PC-3 (cell line): Measurements from ENCODE around the gene RAB11FIP4. TPM values are rescaled to one million over a fixed set of nuclear protein-coding genes. Genes with fewer than 3 reads are reported as not detected.

Experiments
- ATAC-seq: fragments of 200-7000 bp; cut with Tn5 transposase; 2 replicates; pipeline ENCODE4 v1.9.1; 2020; ENCODE audit warnings: mild to moderate bottlenecking, moderate library complexity
- BruUV-seq: library from RNA; stranded (reverse); fragments of 400-500 nt; replicated peaks from 2 replicates; lab custom pipeline; 2021; lab: Mats Ljungman, UMichigan
- CTCF ChIA-PET: fragments of 300-600 bp; sonication (Branson Sonifier 250); formaldehyde crosslinking; loops from one replicate; lab custom pipeline; 2022; ENCODE audit warnings: antibody characterized with exemption; lab: Charles Lee
- POLR2A ChIA-PET: fragments of 300-600 bp; sonication (Branson Sonifier 250); formaldehyde crosslinking; loops from one replicate; lab custom pipeline; 2022; ENCODE audit warnings: antibody characterized with exemption; ENCODE audit not compliant: unreplicated experiment; lab: Charles Lee
- DNase-seq: peaks from one replicate; pipeline ENCODE4 v3.0.0-alpha.2; 2015
- H2AFZ ChIP-seq: fragments of 300-600 bp; sonication (generic); 2 replicates; pipeline ENCODE4 v1.6.0; 2016; ENCODE audit warnings: antibody characterized with exemption, low read length
- H3F3A ChIP-seq: fragments of 300-600 bp; sonication (generic); one replicate; pipeline ENCODE4 v1.6.0; 2017; ENCODE audit warnings: antibody characterized with exemption, low read length, control low read depth, mild to moderate bottlenecking; ENCODE audit not compliant: unreplicated experiment
- H3K27ac ChIP-seq: fragments of 300-600 bp; sonication (generic); 2 replicates; pipeline ENCODE4 v1.5.1; 2016; ENCODE audit warnings: mild to moderate bottlenecking, low read length
- H3K27me3 ChIP-seq: fragments of 300-600 bp; sonication (generic); 2 replicates; pipeline ENCODE4 v1.6.1; 2016; ENCODE audit warnings: low read length, mixed read lengths
- H3K36me3 ChIP-seq: fragments of 300-600 bp; sonication (generic); 2 replicates; pipeline ENCODE4 v1.6.1; 2016; ENCODE audit warnings: low read depth, mixed run types, low read length, mixed read lengths
- H3K4me1 ChIP-seq: fragments of 300-600 bp; sonication (generic); 2 replicates; pipeline ENCODE4 v1.5.1; 2016; ENCODE audit warnings: low read length; ENCODE audit not compliant: insufficient read depth
- H3K4me2 ChIP-seq: fragments of 300-600 bp; sonication (generic); 2 replicates; pipeline ENCODE4 v1.6.0; 2016; ENCODE audit warnings: low read length
- H3K4me3 ChIP-seq: fragments of 300-600 bp; sonication (generic); 2 replicates; pipeline ENCODE4 v1.5.1; 2016; ENCODE audit warnings: mild to moderate bottlenecking, low read length, mixed read lengths
- H3K79me2 ChIP-seq: fragments of 300-600 bp; sonication (generic); 2 replicates; pipeline ENCODE4 v1.6.1; 2017; ENCODE audit warnings: low read length, mixed read lengths
- H3K9ac ChIP-seq: fragments of 300-600 bp; sonication (generic); 2 replicates; pipeline ENCODE4 v1.6.0; 2016; ENCODE audit warnings: mild to moderate bottlenecking, low read length
- H3K9me2 ChIP-seq: fragments of 300-600 bp; sonication (generic); replicated peaks from 2 replicates; pipeline ENCODE4 v1.6.1; 2016; ENCODE audit warnings: mixed run types, low read length, mixed read lengths
- H3K9me3 ChIP-seq: fragments of 300-600 bp; sonication (generic); 2 replicates; pipeline ENCODE4 v1.6.1; 2016; ENCODE audit warnings: low read length, mixed read lengths
- H4K20me1 ChIP-seq: fragments of 300-600 bp; sonication (generic); 2 replicates; pipeline ENCODE4 v1.6.1; 2016; ENCODE audit warnings: low read length, mixed read lengths
- EZH2 ChIP-seq: fragments of 300-600 bp; sonication (generic); IDR thresholded peaks from one replicate; pipeline ENCODE4 v1.6.1; 2017; ENCODE audit warnings: antibody characterized with exemption, mild to moderate bottlenecking, low read length; ENCODE audit not compliant: unreplicated experiment
- EZH2phosphoT487 ChIP-seq: fragments of 300-600 bp; sonication (generic); IDR thresholded peaks from 2 replicates; pipeline ENCODE4 v1.6.1; 2018; ENCODE audit warnings: mild to moderate bottlenecking, antibody characterized with exemption, low read length, borderline replicate concordance
- intact Hi-C: fragments of 100-400 bp; cut with micrococcal nuclease; formaldehyde crosslinking; loops from 2 replicates; pipeline ENCODE4 v1.9.0; 2023
- total RNA-seq: library from RNA; depleted of rRNA; stranded (reverse); fragments of >200 nt; gene quantifications from 2 replicates; pipeline ENCODE4 v1.2.3, GENCODE V29; 2014
- TF ChIP-seq, protein P1 (sequence below): fragments of 300-600 bp; sonication (generic); conservative IDR thresholded peaks from 2 replicates; pipeline ENCODE4 v1.5.1; 2017; ENCODE audit warnings: antibody characterized with exemption, low read depth, mild to moderate bottlenecking, low read length

RAB11FIP4 gene
- total RNA-seq, 1 experiment from 2014 or later, result 4.2 TPM

DNA sequence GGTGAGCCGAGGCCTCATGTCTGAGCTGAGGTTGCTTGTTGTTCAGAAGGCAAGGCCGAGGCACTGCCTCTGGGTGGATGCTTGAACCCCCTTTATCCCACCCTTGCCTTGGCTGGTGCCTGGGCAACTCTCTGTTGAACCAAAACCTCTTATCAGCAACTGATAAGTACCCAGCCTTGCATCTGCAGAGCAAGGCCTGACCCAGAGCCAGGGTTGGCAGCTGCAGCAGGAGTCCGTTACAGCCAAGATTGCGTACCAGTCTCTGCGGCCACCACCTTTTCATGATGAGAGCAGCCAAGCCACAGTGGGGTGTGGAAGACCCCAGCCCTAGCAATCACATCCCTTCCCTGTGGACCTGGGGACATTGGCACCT is 118.3 kb downstream of the RAB11FIP4 start:
- no peak overlapping the region for H3K9ac ChIP-seq
- CTCF ChIA-PET, result interaction anchor here (0.6 kb wide), 1 partner anchor 809 kb away, joined by 11 read pairs; no protein-coding TSS in a partner anchor
- no peak for DNase-seq
- H3K4me2 ChIP-seq, result no peak overlapping the region
- no peaks in the 10 kb centered on the region for H3K9me3 ChIP-seq
- no peak overlapping the region for H2AFZ ChIP-seq
- no peaks in the 10 kb centered on the region for H3K27me3 ChIP-seq
- H3K36me3 ChIP-seq, result no peaks in the 10 kb centered on the region
- intact Hi-C loops, result no loop called here
- no peak overlapping the region for H3K27ac ChIP-seq
- TF ChIP-seq EZH2phosphoT487 (no peak), EZH2 (no peak)
- TF ChIP-seq, protein P1, sequence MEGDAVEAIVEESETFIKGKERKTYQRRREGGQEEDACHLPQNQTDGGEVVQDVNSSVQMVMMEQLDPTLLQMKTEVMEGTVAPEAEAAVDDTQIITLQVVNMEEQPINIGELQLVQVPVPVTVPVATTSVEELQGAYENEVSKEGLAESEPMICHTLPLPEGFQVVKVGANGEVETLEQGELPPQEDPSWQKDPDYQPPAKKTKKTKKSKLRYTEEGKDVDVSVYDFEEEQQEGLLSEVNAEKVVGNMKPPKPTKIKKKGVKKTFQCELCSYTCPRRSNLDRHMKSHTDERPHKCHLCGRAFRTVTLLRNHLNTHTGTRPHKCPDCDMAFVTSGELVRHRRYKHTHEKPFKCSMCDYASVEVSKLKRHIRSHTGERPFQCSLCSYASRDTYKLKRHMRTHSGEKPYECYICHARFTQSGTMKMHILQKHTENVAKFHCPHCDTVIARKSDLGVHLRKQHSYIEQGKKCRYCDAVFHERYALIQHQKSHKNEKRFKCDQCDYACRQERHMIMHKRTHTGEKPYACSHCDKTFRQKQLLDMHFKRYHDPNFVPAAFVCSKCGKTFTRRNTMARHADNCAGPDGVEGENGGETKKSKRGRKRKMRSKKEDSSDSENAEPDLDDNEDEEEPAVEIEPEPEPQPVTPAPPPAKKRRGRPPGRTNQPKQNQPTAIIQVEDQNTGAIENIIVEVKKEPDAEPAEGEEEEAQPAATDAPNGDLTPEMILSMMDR, result no peak
- no TSS peak for BruUV-seq
- H3K79me2 ChIP-seq, result no peaks in the 10 kb centered on the region
- no peak for ATAC-seq
- no peaks in the 10 kb centered on the region for H4K20me1 ChIP-seq
- no peaks in the 10 kb centered on the region for H3F3A ChIP-seq
- no peaks in the 10 kb centered on the region for H3K9me2 ChIP-seq
- POLR2A ChIA-PET, result no interaction called here
- no peak overlapping the region for H3K4me3 ChIP-seq
- H3K4me1 ChIP-seq, result no peaks in the 10 kb centered on the region

DNA sequence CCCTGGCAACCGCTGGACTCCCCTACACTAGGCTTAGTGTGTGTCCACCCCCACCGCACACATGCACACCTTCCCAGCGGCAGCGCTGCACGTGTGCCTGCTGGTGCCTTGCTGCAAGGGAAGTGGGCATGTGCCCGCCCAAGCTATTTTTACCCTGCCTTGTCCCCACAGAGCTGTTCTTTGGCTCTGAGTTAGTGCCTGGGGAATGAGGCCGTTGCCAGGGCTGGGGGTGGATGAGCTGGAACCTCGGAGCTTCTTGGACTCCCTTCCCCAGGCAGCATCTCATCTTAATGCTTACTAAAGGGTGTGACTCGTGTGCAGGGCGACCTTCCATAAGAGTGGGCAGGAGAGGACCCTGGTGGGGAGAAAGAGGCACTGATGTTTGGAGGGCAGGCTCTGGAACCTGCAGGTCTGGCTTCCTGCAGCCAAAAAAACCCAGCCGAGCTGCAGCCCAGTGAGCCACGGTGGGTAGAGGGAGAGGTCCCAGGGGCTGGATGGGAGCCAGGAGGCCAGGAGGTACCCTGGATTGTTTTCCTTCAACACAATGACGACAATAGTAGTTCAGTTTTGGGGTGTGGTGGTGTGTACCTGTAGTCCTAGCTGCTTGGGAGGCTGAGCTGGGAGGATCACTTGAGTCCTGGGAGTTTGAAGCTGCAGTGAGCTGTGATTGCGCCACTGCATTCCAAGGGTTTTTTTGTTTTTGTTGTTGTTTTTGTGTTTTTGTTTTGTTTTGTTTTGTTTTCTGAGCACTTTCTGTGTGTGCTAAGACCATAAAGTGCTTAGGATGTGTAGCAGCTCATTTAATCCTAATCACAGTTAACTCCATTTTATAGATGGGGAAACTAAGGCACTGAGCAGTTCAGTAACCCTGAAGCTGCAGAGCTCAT is 119.1 kb downstream of the RAB11FIP4 start:
- Histone ChIP-seq H3K79me2 (no peaks in the 10 kb centered on the region), H2AFZ (no peak overlapping the region), H3K4me2 (no peak overlapping the region), H3F3A (no peaks in the 10 kb centered on the region), H3K4me1 (no peaks in the 10 kb centered on the region), H4K20me1 (no peaks in the 10 kb centered on the region), H3K27me3 (no peaks in the 10 kb centered on the region), H3K9ac (no peak overlapping the region), H3K36me3 (no peaks in the 10 kb centered on the region), H3K9me2 (no peaks in the 10 kb centered on the region), H3K27ac (no peak overlapping the region), H3K9me3 (no peaks in the 10 kb centered on the region), H3K4me3 (no peak overlapping the region)
- no TSS peak for BruUV-seq
- no peak for TF ChIP-seq EZH2
- TF ChIP-seq, protein P1, result no peak
- TF ChIP-seq EZH2phosphoT487, result no peak
- no peak for DNase-seq
- intact Hi-C loops, result no loop called here
- CTCF ChIA-PET, result interaction anchor here (0.6 kb wide), 1 partner anchor 808 kb away, joined by 11 read pairs; no protein-coding TSS in a partner anchor
- no peak for ATAC-seq
- POLR2A ChIA-PET, result no interaction called here

DNA sequence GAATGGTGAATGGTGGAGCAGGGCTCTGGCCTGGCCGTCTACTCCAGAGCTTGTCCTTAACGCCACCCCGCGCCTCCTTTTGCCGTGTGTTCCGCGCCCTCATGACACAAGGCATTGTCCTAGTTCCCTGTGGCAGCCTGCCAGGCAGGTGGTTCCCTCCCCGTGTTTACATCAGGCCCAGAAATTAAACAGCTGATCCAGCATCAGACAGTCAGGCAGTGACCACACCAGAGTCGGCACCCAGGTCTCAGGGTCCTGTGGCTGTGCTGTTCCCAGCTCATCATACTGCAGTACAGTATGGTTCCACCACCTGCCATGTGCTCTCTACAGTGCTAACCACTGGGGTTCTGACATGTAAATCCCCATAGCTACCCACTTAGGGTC is 119.7 kb downstream of the RAB11FIP4 start:
- no peaks in the 10 kb centered on the region for H3K9me2 ChIP-seq
- no peaks in the 10 kb centered on the region for H3K9me3 ChIP-seq
- DNase-seq (no peak), ATAC-seq (no peak)
- intact Hi-C loops, result no loop called here
- no peaks in the 10 kb centered on the region for H3K27me3 ChIP-seq
- H3K27ac ChIP-seq, result no peak overlapping the region
- ChIA-PET CTCF (no interaction called here), POLR2A (no interaction called here)
- no peaks in the 10 kb centered on the region for H3K36me3 ChIP-seq
- no peaks in the 10 kb centered on the region for H3F3A ChIP-seq
- no peak overlapping the region for H3K4me2 ChIP-seq
- TF ChIP-seq, protein P1, result no peak
- TF ChIP-seq EZH2, result no peak
- TF ChIP-seq EZH2phosphoT487, result no peak
- BruUV-seq, result no TSS peak
- H4K20me1 ChIP-seq, result no peaks in the 10 kb centered on the region
- H3K4me3 ChIP-seq, result no peak overlapping the region
- no peak overlapping the region for H3K9ac ChIP-seq
- no peaks in the 10 kb centered on the region for H3K4me1 ChIP-seq
- no peak overlapping the region for H2AFZ ChIP-seq
- H3K79me2 ChIP-seq, result no peaks in the 10 kb centered on the region
